Measurements from ENCODE around the gene RNPS1. TPM values are rescaled to one million over a fixed set of nuclear protein-coding genes. Genes with fewer than 3 reads are reported as not detected.

The RNPS1 gene
- total and polyA plus RNA-seq, 2 of the 4 experiments (the other 2 are of a cell fraction) = 57.5 to 192 TPM

- Histone ChIP-seq H3K4me1 (ENCODE audit: control insufficient read depth, insufficient read depth, low read length) (peaks cover 6% of the 10 kb centered on the region), H3K14ac (replicated peaks; ENCODE audit: low read depth, low read length) (no peak overlapping the region), H4K8ac (ENCODE audit: low read depth in 2 of 2, low read length in 2 of 2) (no peak overlapping the region), H3K56ac (ENCODE audit: extremely low read depth, insufficient read depth, low read length) (no peak overlapping the region), H3K27me3 (ENCODE audit: control insufficient read depth, insufficient read depth, low read length) (peaks cover 6% of the 10 kb centered on the region; the same call in 1 of the 2 replicates), H3K36me3 (ENCODE audit: control insufficient read depth, insufficient read depth, low read length) (peaks cover 3% of the 10 kb centered on the region; the same call in 1 of the 2 replicates), H3K9ac (ENCODE audit: low read depth, low read length) (no peak overlapping the region), H3K9me3 (ENCODE audit: control insufficient read depth, insufficient read depth, low read length) (no peaks in the 10 kb centered on the region), H2AK5ac (ENCODE audit: low read depth, low read length) (no peak overlapping the region), H3K4me2 (ENCODE audit: low read depth, low read length) (no peak overlapping the region), H4K91ac (ENCODE audit: insufficient read depth, low read depth, low read length) (no peak overlapping the region), H3K23ac (ENCODE audit: low read depth, low read length) (no peak overlapping the region), H2AK9ac (replicated peaks; ENCODE audit: low read depth, low read length, poor library complexity) (no peak overlapping the region), H2BK120ac (ENCODE audit: low read depth, low read length) (no peak overlapping the region), H3K4me3 (ENCODE audit: insufficient read depth, low read depth, low read length) (no peak overlapping the region), H4K5ac (ENCODE audit: low read depth, low read length) (no peak overlapping the region), H4K20me1 (ENCODE audit: insufficient read depth, low read length) (peaks cover 16% of the 10 kb centered on the region), H3K9me1 (ENCODE audit: insufficient read depth, low read length) (peaks cover 7% of the 10 kb centered on the region), H2AFZ (replicated peaks; ENCODE audit: low read length, poor library complexity) (no peak overlapping the region), H3K18ac (ENCODE audit: low read depth, low read length) (no peak overlapping the region), H3K79me1 (ENCODE audit: low read depth in 1 of 2, low read length in 2 of 2) (peaks cover 6 to 30% of the 10 kb centered on the region in 2 experiments; a peak in 3 of 4 replicates), H3K4ac (ENCODE audit: low read depth, low read length) (no peak overlapping the region), H2BK5ac (ENCODE audit: low read depth, low read length, poor library complexity, severe bottlenecking) (no peak overlapping the region), H3K27ac (ENCODE audit: insufficient read depth, low read length) (no peak overlapping the region), H2BK20ac (ENCODE audit: low read depth, low read length) (no peak overlapping the region), H2BK15ac (ENCODE audit: low read depth, low read length) (no peak overlapping the region)
- no TSS peak for BruUV-seq (replicated peaks)
- POLR2A ChIA-PET (ENCODE audit: unreplicated experiment) = no interaction called here
- 86% methylated on average over 5 of the region's 16 CpGs; no CpG with 5 or more reads in 1 of the 2 experiments for WGBS, 2 experiments (ENCODE audit: extremely low coverage in 2 of 2, insufficient read length in 1 of 2)
- intact Hi-C loops (cut with micrococcal nuclease) = no loop called here
- ATAC-seq (ENCODE audit: low read depth) (no peak), DNase-seq (no peak)
- TF ChIP-seq BHLHE40 (IDR thresholded peaks at IDR 0.05; ENCODE audit: low read depth, low read length) (no peak), FOS (IDR thresholded peaks at IDR 0.05; ENCODE audit: low read depth, low read length) (no peak), RFX5 (IDR thresholded peaks at IDR 0.05; ENCODE audit: low read depth, low read length) (no peak), RAD21 (IDR thresholded peaks at IDR 0.05; ENCODE audit: low read length) (no peak), CEBPB (IDR thresholded peaks at IDR 0.05; ENCODE audit: low read depth, low read length) (no peak), RCOR1 (IDR thresholded peaks at IDR 0.05; ENCODE audit: insufficient replicate concordance, low read length) (no peak), CTCF (conservative IDR thresholded peaks at IDR 0.05; ENCODE audit: low read depth, low read length) (no peak), MXI1 (IDR thresholded peaks at IDR 0.05; ENCODE audit: borderline replicate concordance, low read depth, low read length) (no peak), USF2 (IDR thresholded peaks at IDR 0.05; ENCODE audit: low read depth, low read length) (no peak), ELK1 (IDR thresholded peaks at IDR 0.05; ENCODE audit: borderline replicate concordance, low read depth, low read length) (no peak), POLR2A (IDR thresholded peaks at IDR 0.05; ENCODE audit: low read depth, low read length) (no peak), MAZ (IDR thresholded peaks at IDR 0.05; ENCODE audit: borderline replicate concordance, low read depth, low read length) (no peak), CHD1 (IDR thresholded peaks at IDR 0.05; ENCODE audit: low read depth, low read length) (no peak), MAFK (IDR thresholded peaks at IDR 0.05; ENCODE audit: low read depth, low read length) (no peak)
- dilution Hi-C loops (cut with HindIII; ENCODE audit: low sequenced_read_pairs, unreplicated experiment) = no loop called here
- in situ Hi-C loops (cut with MboI; ENCODE audit: low sequenced_read_pairs) = loop anchor here (10.0 kb wide), 1 partner anchor 151 kb away; the partner anchor contains the start of gene CCNF
- CTCF ChIA-PET = no interaction called here
Measured at GRCh38 chr16:2273484-2273883, 5.6 kb upstream of the RNPS1 start.

All from IMR-90 (cell line).